ENCODE data around the gene KIF26A.

DNA sequence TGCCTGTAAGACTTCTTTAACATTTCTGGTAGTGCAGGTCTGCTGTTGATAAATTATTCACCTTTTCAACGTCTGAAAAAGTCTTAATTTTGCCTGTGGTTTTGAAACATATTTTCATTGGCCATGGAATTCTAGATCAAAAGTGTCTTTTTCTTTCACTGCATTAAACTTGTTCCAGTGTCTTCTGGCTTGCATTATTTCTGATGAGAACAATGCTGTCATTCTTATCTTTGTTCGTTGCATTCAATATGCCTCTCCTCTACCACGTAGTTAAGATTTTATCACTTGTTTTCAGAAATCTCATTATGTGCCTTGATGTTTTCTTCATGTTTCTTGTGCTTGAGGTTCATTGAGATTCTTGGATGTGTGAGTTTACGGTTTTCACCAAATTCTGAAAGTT is 13.4 kb upstream of the KIF26A start:
- TF ChIP-seq, protein P1, sequence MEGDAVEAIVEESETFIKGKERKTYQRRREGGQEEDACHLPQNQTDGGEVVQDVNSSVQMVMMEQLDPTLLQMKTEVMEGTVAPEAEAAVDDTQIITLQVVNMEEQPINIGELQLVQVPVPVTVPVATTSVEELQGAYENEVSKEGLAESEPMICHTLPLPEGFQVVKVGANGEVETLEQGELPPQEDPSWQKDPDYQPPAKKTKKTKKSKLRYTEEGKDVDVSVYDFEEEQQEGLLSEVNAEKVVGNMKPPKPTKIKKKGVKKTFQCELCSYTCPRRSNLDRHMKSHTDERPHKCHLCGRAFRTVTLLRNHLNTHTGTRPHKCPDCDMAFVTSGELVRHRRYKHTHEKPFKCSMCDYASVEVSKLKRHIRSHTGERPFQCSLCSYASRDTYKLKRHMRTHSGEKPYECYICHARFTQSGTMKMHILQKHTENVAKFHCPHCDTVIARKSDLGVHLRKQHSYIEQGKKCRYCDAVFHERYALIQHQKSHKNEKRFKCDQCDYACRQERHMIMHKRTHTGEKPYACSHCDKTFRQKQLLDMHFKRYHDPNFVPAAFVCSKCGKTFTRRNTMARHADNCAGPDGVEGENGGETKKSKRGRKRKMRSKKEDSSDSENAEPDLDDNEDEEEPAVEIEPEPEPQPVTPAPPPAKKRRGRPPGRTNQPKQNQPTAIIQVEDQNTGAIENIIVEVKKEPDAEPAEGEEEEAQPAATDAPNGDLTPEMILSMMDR (IDR thresholded peaks at IDR 0.05), result no peak
- TF ChIP-seq POLR2A (IDR thresholded peaks at IDR 0.05) (no peak), POLR2AphosphoS5 (IDR thresholded peaks at IDR 0.05) (no peak)

Data from breast epithelium (tissue), 3 donors.